Suprapubic skin (tissue), 4 donors: Measurements from ENCODE around the gene MAST4. TPM values are rescaled to one million over a fixed set of nuclear protein-coding genes. Genes with fewer than 3 reads are reported as not detected.

Experiments
- DNase-seq, 2 donors: peaks; one replicate each; pipeline ENCODE4 v3.0.0-alpha.2; 2019; ENCODE audit warnings: low spot score in 2 of 2
- H3K27ac ChIP-seq: fragments of 200-600 bp; sonication (generic); one replicate; pipeline ENCODE4 v1.5.1; 2019
- H3K27me3 ChIP-seq: fragments of 200-600 bp; sonication (generic); one replicate; pipeline ENCODE4 v1.5.1; 2019
- H3K36me3 ChIP-seq: fragments of 200-600 bp; sonication (generic); one replicate; pipeline ENCODE4 v1.5.1; 2019
- H3K4me1 ChIP-seq: fragments of 200-600 bp; sonication (generic); one replicate; pipeline ENCODE4 v1.5.1; 2019
- H3K4me3 ChIP-seq: fragments of 200-600 bp; sonication (generic); one replicate; pipeline ENCODE4 v1.5.1; 2019; ENCODE audit warnings: mild to moderate bottlenecking
- H3K9me3 ChIP-seq: fragments of 200-600 bp; sonication (generic); one replicate; pipeline ENCODE4 v1.5.1; 2019
- EP300 ChIP-seq: sonication (generic); formaldehyde crosslinking; IDR thresholded peaks from one replicate; pipeline ENCODE4 v1.6.1; 2017; ENCODE audit warnings: antibody characterized with exemption
- POLR2A ChIP-seq, 2 donors: fragments of 450-650 bp; IDR thresholded peaks; one replicate each; pipeline ENCODE4 v1.6.1; 2017; ENCODE audit warnings: antibody characterized with exemption in 2 of 2, mild to moderate bottlenecking in 2 of 2, moderate library complexity in 2 of 2
- POLR2AphosphoS5 ChIP-seq, 3 donors: sonication (generic); formaldehyde crosslinking; IDR thresholded peaks; one replicate each; pipeline ENCODE4 v1.6.1; 2017; ENCODE audit warnings: antibody characterized with exemption in 3 of 3
- WGBS: methylation state at CpG from one replicate; pipeline ENCODE4 v1.1.5; 2018; 5-methylcytosine and 5-hydroxymethylcytosine counted together
- total RNA-seq, 4 donors: library from RNA; depleted of rRNA; stranded (reverse); fragments of >200 nt; gene quantifications; one replicate each; pipeline ENCODE4 v1.1.0, GENCODE V29; 2016
- TF ChIP-seq, protein P1 (sequence below), 2 donors: fragments of 200-600 bp in 1 of 2; fragments of 450-650 bp in 1 of 2; sonication (generic) in 1 of 2; IDR thresholded peaks; one replicate each; pipeline ENCODE4 v1.5.1; 2016 to 2019; ENCODE audit warnings: antibody characterized with exemption in 2 of 2, mild to moderate bottlenecking in 1 of 2, moderate library complexity in 1 of 2

The MAST4 gene
- total RNA-seq, 4 donors from 2014 or later, result 79.2 to 144 (median 98.1) TPM

DNA sequence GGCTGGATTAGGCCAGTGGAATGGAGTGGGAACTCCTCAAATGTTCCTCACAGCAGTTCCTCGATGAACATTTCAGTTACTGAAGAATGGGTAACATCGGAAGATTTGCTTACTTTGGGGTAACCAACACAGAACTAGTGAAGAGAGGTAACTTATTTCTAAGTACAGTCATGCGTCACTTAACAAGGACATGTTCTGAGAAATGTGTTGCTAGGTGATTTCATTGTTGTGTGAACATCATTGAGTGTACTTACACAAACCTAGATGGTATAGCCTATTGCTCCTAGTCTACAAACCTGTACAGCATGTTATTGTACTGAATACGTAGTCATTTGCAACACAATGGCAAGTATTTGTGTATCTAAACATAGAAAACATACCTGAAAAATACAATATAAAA is 228.3 kb downstream of the MAST4 start:
- TF ChIP-seq, protein P1, sequence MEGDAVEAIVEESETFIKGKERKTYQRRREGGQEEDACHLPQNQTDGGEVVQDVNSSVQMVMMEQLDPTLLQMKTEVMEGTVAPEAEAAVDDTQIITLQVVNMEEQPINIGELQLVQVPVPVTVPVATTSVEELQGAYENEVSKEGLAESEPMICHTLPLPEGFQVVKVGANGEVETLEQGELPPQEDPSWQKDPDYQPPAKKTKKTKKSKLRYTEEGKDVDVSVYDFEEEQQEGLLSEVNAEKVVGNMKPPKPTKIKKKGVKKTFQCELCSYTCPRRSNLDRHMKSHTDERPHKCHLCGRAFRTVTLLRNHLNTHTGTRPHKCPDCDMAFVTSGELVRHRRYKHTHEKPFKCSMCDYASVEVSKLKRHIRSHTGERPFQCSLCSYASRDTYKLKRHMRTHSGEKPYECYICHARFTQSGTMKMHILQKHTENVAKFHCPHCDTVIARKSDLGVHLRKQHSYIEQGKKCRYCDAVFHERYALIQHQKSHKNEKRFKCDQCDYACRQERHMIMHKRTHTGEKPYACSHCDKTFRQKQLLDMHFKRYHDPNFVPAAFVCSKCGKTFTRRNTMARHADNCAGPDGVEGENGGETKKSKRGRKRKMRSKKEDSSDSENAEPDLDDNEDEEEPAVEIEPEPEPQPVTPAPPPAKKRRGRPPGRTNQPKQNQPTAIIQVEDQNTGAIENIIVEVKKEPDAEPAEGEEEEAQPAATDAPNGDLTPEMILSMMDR (IDR thresholded peaks at IDR 0.05), result no peak
- no peak for TF ChIP-seq EP300
- TF ChIP-seq POLR2A (IDR thresholded peaks at IDR 0.05), result no peak
- no peak for TF ChIP-seq POLR2AphosphoS5 (IDR thresholded peaks at IDR 0.05)
- H3K4me1 ChIP-seq, result peaks cover 16% of the 10 kb centered on the region
- H3K36me3 ChIP-seq, result no peaks in the 10 kb centered on the region
- 95% methylated on average over 4 of the region's 4 CpGs for WGBS
- no peaks in the 10 kb centered on the region for H3K9me3 ChIP-seq
- H3K27ac ChIP-seq, result no peak overlapping the region
- DNase-seq, result no peak
- H3K4me3 ChIP-seq, result no peak overlapping the region
- H3K27me3 ChIP-seq, result no peaks in the 10 kb centered on the region

DNA sequence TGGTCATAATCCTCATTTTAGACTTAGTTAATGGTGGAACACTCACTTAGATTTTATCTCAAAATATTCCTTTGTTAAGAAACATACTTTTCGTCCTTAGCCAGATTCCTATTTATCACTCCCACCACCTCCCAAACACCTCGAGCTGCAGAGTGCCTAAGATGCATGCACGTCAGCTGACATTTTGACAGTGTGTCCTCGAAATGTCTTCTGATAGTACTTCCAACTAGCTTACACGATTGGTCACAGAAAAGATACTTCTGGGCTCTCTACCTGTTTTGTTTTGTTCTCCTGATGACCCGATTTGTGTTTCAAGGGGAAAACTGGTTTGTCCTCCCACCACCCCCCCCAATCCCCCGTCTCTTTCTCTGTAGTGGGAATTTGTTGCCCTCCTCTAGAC is 230.1 kb downstream of the MAST4 start:
- Histone ChIP-seq H3K4me1 (peaks cover 31% of the 10 kb centered on the region), H3K27ac (no peak overlapping the region), H3K9me3 (no peaks in the 10 kb centered on the region), H3K27me3 (no peaks in the 10 kb centered on the region), H3K36me3 (no peaks in the 10 kb centered on the region), H3K4me3 (no peak overlapping the region)
- 87% methylated on average over 7 of the region's 7 CpGs for WGBS
- TF ChIP-seq POLR2AphosphoS5 (IDR thresholded peaks at IDR 0.05) (no peak), POLR2A (IDR thresholded peaks at IDR 0.05) (no peak), EP300 (no peak)
- TF ChIP-seq, protein P1 (IDR thresholded peaks at IDR 0.05), result no peak
- no peak for DNase-seq

DNA sequence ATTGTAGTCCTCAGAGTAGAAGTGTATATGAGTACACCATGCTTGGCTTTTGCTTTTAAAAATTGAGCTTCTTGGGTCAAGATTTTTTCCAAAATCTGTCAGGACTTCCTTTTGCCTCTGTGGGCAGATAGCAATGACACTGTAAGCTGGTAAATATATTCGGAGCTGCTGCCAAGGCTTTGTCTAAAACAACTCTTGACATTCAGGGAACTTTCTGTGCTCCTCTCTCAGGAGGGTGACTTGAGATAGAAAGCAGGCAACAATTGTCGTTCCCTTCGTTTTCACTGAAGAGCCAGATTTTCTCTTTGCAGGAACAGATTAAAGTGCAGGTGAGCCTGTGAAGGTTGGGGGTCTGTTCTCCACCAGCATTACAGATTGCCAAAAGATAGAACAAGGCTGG is 230.5 kb downstream of the MAST4 start:
- H3K9me3 ChIP-seq, result no peaks in the 10 kb centered on the region
- TF ChIP-seq POLR2AphosphoS5 (IDR thresholded peaks at IDR 0.05), result no peak
- no peak for TF ChIP-seq POLR2A (IDR thresholded peaks at IDR 0.05)
- TF ChIP-seq, protein P1 (IDR thresholded peaks at IDR 0.05), result no peak
- TF ChIP-seq EP300, result no peak
- no peaks in the 10 kb centered on the region for H3K27me3 ChIP-seq
- H3K27ac ChIP-seq, result no peak overlapping the region
- no peak for DNase-seq
- 70% methylated on average over 3 of the region's 3 CpGs for WGBS
- H3K36me3 ChIP-seq, result no peaks in the 10 kb centered on the region
- H3K4me3 ChIP-seq, result no peak overlapping the region
- peaks cover 31% of the 10 kb centered on the region for H3K4me1 ChIP-seq

DNA sequence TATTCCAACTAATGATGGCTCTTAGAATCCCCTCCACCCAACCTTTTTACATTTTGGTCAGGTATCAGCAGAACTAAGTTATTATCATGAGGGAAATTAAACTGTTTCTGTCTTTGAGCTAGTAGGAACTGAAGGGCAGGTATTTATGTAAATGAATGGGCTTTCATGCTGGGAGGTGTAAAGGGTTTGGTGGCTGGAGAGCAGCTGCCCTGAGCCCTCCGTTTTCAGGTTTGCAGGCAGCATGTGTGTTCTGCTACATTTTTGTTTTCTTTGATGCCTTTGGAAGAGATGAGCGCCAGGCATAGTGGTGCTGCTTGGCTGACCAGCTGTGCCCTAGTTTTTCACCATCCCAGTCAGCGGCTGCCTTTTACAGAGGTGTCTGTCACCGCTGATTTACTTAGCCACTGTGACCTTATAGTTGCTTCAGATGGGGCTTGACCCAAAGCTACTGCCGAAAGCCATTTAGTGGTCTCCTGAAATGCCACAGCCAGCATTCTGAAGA is 231.9 kb downstream of the MAST4 start:
- 18% methylated on average over 5 of the region's 5 CpGs for WGBS
- DNase-seq, result no peak
- no peaks in the 10 kb centered on the region for H3K9me3 ChIP-seq
- H3K4me1 ChIP-seq, result peaks cover 31% of the 10 kb centered on the region
- TF ChIP-seq POLR2A (IDR thresholded peaks at IDR 0.05) (no peak), POLR2AphosphoS5 (IDR thresholded peaks at IDR 0.05) (no peak), EP300 (no peak)
- TF ChIP-seq, protein P1 (IDR thresholded peaks at IDR 0.05), result no peak
- no peaks in the 10 kb centered on the region for H3K36me3 ChIP-seq
- no peaks in the 10 kb centered on the region for H3K27me3 ChIP-seq
- H3K27ac ChIP-seq, result no peak overlapping the region
- peak overlapping the region; percentile 46 for H3K4me3 ChIP-seq

DNA sequence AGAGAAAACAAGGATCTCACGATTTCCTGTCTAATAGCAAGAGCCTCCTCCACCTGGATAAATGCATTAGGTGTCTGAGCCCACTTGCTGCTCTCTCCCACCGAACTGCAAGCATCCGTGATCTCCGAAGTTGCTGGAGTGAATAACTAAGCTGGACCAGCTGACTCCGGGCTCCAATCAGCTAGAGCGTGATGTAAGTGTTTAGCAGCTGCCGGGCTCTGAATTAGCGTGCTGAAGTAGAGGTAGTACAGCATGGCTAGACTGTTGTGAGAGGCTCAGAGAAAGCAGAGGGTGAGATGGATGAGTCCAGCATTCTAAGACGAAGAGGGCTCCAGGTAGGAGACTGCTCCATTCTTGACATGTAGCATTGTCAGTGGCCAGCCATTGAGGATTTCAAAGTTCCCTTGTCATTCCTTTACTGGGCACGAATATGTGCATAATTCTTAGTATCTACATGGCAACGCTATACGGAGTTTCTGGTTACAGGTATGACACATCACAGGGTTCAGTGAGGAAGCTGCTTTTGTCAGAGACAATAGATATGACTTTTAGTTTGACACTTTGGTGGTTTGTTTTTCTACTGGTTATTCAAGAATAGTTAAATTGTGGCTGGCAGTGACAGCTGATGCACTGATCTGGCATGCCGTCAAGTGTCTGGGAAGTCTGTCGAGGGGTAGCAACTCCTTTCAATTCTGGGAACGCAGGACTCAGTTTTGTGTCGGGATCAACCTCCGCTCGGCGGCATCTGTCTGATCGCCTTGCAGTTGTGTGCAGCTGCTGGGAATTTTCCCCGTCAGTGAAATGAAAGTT is 232.6 kb downstream of the MAST4 start:
- H3K36me3 ChIP-seq, result no peaks in the 10 kb centered on the region
- peak overlapping the region; percentile 58 for H3K27ac ChIP-seq
- H3K9me3 ChIP-seq, result no peaks in the 10 kb centered on the region
- WGBS, result 0% methylated on average over 19 of the region's 21 CpGs
- peak overlapping the region; percentile 46 for H3K4me3 ChIP-seq
- H3K4me1 ChIP-seq, result peaks cover 31% of the 10 kb centered on the region
- TF ChIP-seq, protein P1 (IDR thresholded peaks at IDR 0.05), result no peak
- TF ChIP-seq POLR2A (IDR thresholded peaks at IDR 0.05) (no peak), EP300 (no peak), POLR2AphosphoS5 (IDR thresholded peaks at IDR 0.05) (no peak)
- H3K27me3 ChIP-seq, result no peaks in the 10 kb centered on the region
- peak in 1 of 2 donors; percentile 72 for DNase-seq
